DND-41 (cell line): ENCODE measurements around the gene CD82.

ENCODE experiments used
- ATAC-seq: fragments of 200-7000 bp; cut with Tn5 transposase; 3 replicates; pipeline ENCODE4 v1.9.1; 2021; ENCODE audit warnings: low read depth; ENCODE audit not compliant: insufficient read depth
- DNase-seq: peaks from one replicate; pipeline ENCODE4 v3.0.0-alpha.2; 2020
- H2AFZ ChIP-seq: 2 replicates; pipeline ENCODE4 v1.6.0; 2012; ENCODE audit warnings: low read depth, low read length
- H3K27ac ChIP-seq: 2 replicates; pipeline ENCODE4 v1.5.1; 2012; ENCODE audit warnings: low read length, inconsistent platforms
- H3K27me3 ChIP-seq: fragments of 200-600 bp; sonication (generic); 2 replicates; pipeline ENCODE4 v1.6.0; 2012; ENCODE audit warnings: low read length, mild to moderate bottlenecking, inconsistent platforms; ENCODE audit not compliant: insufficient read depth, poor library complexity
- H3K36me3 ChIP-seq: 2 replicates; pipeline ENCODE4 v1.5.1; 2012; ENCODE audit warnings: low read length, inconsistent platforms; ENCODE audit not compliant: insufficient read depth
- H3K4me1 ChIP-seq: 2 replicates; pipeline ENCODE4 v1.5.1; 2012; ENCODE audit warnings: mild to moderate bottlenecking, low read length; ENCODE audit not compliant: insufficient read depth
- H3K4me2 ChIP-seq: 2 replicates; pipeline ENCODE4 v1.6.0; 2012; ENCODE audit warnings: mild to moderate bottlenecking, moderate library complexity, low read length, inconsistent platforms; ENCODE audit not compliant: insufficient read depth
- H3K4me3 ChIP-seq, 2 experiments: fragments of 200-600 bp in 1 of 2; shearing (Covaris generic) in 1 of 2; 2 replicates each; pipeline ENCODE4 v1.5.1; 2012 to 2016; ENCODE audit warnings: inconsistent platforms in 2 of 2, low read length in 2 of 2, mild to moderate bottlenecking in 2 of 2, low read depth in 1 of 2, moderate library complexity in 1 of 2
- H3K79me2 ChIP-seq: 2 replicates; pipeline ENCODE4 v1.6.0; 2012; ENCODE audit warnings: low read length, inconsistent platforms; ENCODE audit not compliant: insufficient read depth
- H3K9ac ChIP-seq: 2 replicates; pipeline ENCODE4 v1.6.0; 2012; ENCODE audit warnings: low read depth, mild to moderate bottlenecking, inconsistent platforms, low read length, moderate library complexity
- H3K9me3 ChIP-seq: 2 replicates; pipeline ENCODE4 v1.5.1; 2012; ENCODE audit warnings: low read length, moderate library complexity, mild to moderate bottlenecking, inconsistent platforms; ENCODE audit not compliant: insufficient read depth, severe bottlenecking
- H4K20me1 ChIP-seq: 2 replicates; pipeline ENCODE4 v1.6.0; 2012; ENCODE audit warnings: low read length; ENCODE audit not compliant: insufficient read depth
- EZH2 ChIP-seq: IDR thresholded peaks from 3 replicates; pipeline ENCODE4 v1.6.1; 2012; ENCODE audit warnings: borderline replicate concordance, low read depth, mild to moderate bottlenecking, moderate library complexity, low read length, inconsistent platforms; ENCODE audit not compliant: severe bottlenecking
- TF ChIP-seq, protein P1 (sequence below): IDR thresholded peaks from 2 replicates; pipeline ENCODE4 v1.5.1; 2012; ENCODE audit warnings: borderline replicate concordance, low read length, moderate library complexity, mild to moderate bottlenecking; ENCODE audit not compliant: poor library complexity, severe bottlenecking; ENCODE audit errors: extremely low read depth

The CD82 gene

DNA sequence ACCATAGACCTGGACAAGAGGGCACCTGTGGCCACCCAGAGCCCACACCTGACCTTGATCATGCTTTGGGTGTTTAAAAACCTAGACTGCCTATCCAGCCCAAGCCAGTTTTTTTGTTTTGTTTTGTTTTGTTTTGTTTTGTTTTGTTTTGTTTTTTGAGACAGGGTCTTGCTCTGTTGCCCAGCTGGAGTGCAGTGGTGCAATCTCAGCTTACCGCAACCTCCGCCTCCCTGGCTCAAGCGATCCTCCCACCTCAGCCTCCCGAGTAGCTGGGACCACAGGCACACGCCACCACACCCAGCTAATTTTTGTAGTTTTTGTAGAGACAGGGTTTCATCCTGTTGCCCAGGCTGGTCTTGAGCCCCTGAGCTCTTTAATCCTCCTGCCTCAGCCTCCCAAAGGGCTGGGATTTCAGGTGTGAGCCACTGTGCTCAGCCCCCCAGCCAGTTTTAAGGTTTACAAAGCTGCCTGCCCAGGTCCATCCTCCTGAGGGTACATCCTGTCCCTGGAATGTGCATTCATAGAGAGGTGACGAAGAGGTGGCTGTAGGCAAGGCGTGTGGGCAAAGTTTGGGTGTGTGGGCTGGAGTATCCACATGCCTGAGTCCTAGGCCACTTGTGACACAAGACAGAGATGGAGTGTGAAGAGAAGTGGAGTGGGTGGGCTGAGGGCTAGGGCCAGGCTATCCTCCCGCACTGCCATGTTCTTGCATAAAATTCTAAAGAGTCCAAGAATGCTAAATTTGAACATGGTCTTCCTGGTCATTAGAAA lies 3.3 kb upstream of the CD82 start:
- peaks cover 60% of the 10 kb centered on the region for H3K4me1 ChIP-seq
- H3K9me3 ChIP-seq = no peaks in the 10 kb centered on the region
- peaks cover 11% of the 10 kb centered on the region; the same call in 1 of the 2 replicates for H3K36me3 ChIP-seq
- no peak overlapping the region for H3K4me3 ChIP-seq
- ATAC-seq = no peak
- no peak overlapping the region for H2AFZ ChIP-seq
- H3K27ac ChIP-seq = no peak overlapping the region
- H3K27me3 ChIP-seq = no peaks in the 10 kb centered on the region
- no peak overlapping the region for H3K9ac ChIP-seq
- no peak overlapping the region for H3K4me2 ChIP-seq
- peaks cover 15% of the 10 kb centered on the region for H4K20me1 ChIP-seq
- no peak for DNase-seq
- peaks cover 17% of the 10 kb centered on the region for H3K79me2 ChIP-seq
- TF ChIP-seq, protein P1, sequence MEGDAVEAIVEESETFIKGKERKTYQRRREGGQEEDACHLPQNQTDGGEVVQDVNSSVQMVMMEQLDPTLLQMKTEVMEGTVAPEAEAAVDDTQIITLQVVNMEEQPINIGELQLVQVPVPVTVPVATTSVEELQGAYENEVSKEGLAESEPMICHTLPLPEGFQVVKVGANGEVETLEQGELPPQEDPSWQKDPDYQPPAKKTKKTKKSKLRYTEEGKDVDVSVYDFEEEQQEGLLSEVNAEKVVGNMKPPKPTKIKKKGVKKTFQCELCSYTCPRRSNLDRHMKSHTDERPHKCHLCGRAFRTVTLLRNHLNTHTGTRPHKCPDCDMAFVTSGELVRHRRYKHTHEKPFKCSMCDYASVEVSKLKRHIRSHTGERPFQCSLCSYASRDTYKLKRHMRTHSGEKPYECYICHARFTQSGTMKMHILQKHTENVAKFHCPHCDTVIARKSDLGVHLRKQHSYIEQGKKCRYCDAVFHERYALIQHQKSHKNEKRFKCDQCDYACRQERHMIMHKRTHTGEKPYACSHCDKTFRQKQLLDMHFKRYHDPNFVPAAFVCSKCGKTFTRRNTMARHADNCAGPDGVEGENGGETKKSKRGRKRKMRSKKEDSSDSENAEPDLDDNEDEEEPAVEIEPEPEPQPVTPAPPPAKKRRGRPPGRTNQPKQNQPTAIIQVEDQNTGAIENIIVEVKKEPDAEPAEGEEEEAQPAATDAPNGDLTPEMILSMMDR = no peak
- TF ChIP-seq EZH2 = no peak

DNA sequence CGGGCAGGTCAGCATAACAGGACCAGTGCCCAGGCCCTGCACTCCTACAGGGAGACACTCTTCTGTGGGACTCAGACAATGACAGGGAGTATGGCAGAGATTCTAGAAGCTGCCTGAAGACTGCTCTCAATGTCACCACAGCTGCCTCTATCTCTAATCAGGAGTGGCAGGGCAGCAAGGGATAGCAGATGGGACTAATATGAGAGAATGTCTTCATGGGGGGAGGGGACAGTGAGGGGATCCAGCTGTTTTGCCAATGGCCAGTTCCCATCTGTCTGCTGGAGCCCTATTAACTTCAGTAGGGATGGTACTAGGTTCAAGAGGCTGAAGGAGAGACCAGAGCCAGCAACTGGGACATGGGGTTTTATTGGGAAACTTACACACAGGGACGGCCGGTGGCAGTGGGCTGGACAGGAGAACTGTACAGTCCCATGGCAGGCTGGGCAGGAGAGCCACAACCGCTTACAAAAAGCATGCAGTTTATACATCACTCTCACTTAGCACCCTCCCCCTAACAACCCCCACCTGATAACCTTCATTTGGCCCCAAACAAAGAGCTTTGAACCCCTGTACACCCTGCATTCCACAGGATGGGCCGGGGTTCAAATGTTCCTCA lies 2.5 kb upstream of the CD82 start:
- Histone ChIP-seq H3K27me3 (no peaks in the 10 kb centered on the region), H3K9me3 (no peaks in the 10 kb centered on the region), H3K4me3 (no peak overlapping the region), H3K9ac (no peak overlapping the region), H2AFZ (no peak overlapping the region), H3K27ac (no peak overlapping the region; the same call in 1 of the 2 replicates), H4K20me1 (peaks cover 15% of the 10 kb centered on the region), H3K36me3 (peaks cover 11% of the 10 kb centered on the region; the same call in 1 of the 2 replicates), H3K79me2 (peaks cover 25% of the 10 kb centered on the region), H3K4me1 (peaks cover 60% of the 10 kb centered on the region), H3K4me2 (no peak overlapping the region)
- DNase-seq (no peak), ATAC-seq (no peak)
- TF ChIP-seq, protein P1 = no peak
- TF ChIP-seq EZH2 = no peak

DNA sequence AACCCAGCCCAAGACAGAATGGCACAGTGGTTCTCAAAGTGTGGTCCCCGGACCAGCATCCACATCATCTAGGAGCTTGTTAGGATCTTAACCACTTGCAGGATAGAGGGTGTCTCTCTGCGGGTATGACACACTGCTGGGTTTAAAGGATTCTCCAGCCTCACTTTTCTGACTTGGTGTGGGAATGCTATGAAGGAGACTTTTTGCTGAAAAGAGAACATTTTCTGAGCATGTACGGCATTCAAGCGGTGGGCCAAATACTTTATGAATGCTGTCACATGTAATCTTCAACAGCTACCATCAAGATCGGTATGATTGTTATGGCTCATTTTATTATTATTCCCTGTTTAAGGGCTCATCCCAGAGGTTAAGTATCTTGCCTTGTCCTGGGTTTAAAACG lies 1.8 kb upstream of the CD82 start:
- no peak for TF ChIP-seq EZH2
- H3K4me2 ChIP-seq = no peak overlapping the region
- no peak overlapping the region for H2AFZ ChIP-seq
- H3K9me3 ChIP-seq = no peaks in the 10 kb centered on the region
- DNase-seq (no peak), ATAC-seq (no peak)
- H3K4me1 ChIP-seq = peaks cover 64% of the 10 kb centered on the region
- no peak overlapping the region for H3K9ac ChIP-seq
- H3K27ac ChIP-seq = no peak overlapping the region
- no peaks in the 10 kb centered on the region for H3K27me3 ChIP-seq
- peaks cover 11% of the 10 kb centered on the region; the same call in 1 of the 2 replicates for H3K36me3 ChIP-seq
- H4K20me1 ChIP-seq = peaks cover 17% of the 10 kb centered on the region
- H3K79me2 ChIP-seq = peaks cover 30% of the 10 kb centered on the region
- no peak overlapping the region for H3K4me3 ChIP-seq

DNA sequence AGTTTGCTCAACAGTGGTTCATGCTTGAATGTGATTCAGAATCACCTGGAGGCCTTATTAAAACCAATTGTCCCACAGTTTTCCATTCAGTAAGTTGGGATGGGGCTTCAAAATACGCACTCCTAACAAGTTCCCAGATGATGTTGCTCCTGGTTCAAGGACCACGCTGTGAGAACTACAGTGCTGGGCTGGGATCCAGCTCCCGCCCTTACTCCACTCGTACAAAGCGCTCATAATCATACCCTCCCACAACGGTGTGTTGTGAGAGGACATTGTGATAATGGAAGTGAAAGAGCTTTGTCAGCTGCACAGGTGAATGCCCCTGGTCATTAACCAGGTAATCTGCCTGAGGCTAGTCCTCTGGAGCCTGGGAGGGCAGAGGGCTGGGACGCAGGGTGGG lies 1.3 kb upstream of the CD82 start:
- Histone ChIP-seq H3K36me3 (peaks cover 11% of the 10 kb centered on the region; the same call in 1 of the 2 replicates), H3K27me3 (no peaks in the 10 kb centered on the region), H3K79me2 (peaks cover 33% of the 10 kb centered on the region), H3K4me3 (no peak overlapping the region; a peak in 1 of 4 replicates), H3K4me1 (peaks cover 64% of the 10 kb centered on the region), H3K9me3 (no peaks in the 10 kb centered on the region), H4K20me1 (peaks cover 20% of the 10 kb centered on the region), H3K9ac (peak overlapping the region; percentile 49; the same call in 1 of the 2 replicates), H3K27ac (peak overlapping the region; percentile 72), H2AFZ (no peak overlapping the region), H3K4me2 (peak overlapping the region; percentile 85)
- TF ChIP-seq, protein P1 = no peak
- TF ChIP-seq EZH2 = no peak
- ATAC-seq (no peak), DNase-seq (no peak)
